Ascending aorta (tissue), 2 donors: ENCODE results near the gene NSD2. TPM values are rescaled to one million over a fixed set of nuclear protein-coding genes. Genes with fewer than 3 reads are reported as not detected.

Source experiments
- DNase-seq, 2 donors: peaks; one replicate each; pipeline ENCODE4 v3.0.0-alpha.2; 2019; ENCODE audit warnings: low spot score in 2 of 2
- H3K27ac ChIP-seq, 2 donors: fragments of 200-600 bp; sonication (generic); one replicate each; pipeline ENCODE4 v1.5.1; 2016 to 2017; ENCODE audit warnings: mild to moderate bottlenecking in 1 of 2
- H3K27me3 ChIP-seq: fragments of 200-600 bp; sonication (generic); one replicate; pipeline ENCODE4 v1.5.1; 2017
- H3K36me3 ChIP-seq, 2 donors: fragments of 200-600 bp; sonication (generic); one replicate each; pipeline ENCODE4 v1.5.1; 2016
- H3K4me1 ChIP-seq, 2 donors: fragments of 200-600 bp; sonication (generic); one replicate each; pipeline ENCODE4 v1.5.1; 2016 to 2017; ENCODE audit warnings: mild to moderate bottlenecking in 1 of 2
- H3K4me3 ChIP-seq, 2 donors: fragments of 200-600 bp; sonication (generic); one replicate each; pipeline ENCODE4 v1.5.1; 2016 to 2017; ENCODE audit warnings: mild to moderate bottlenecking in 1 of 2
- H3K9me3 ChIP-seq, 2 donors: fragments of 200-600 bp; sonication (generic); one replicate each; pipeline ENCODE4 v1.5.1; 2016
- intact Hi-C: fragments of 100-400 bp; cut with DNase I; formaldehyde crosslinking; loops from one replicate; pipeline ENCODE4 v1.15.1; 2023
- total RNA-seq: library from RNA; depleted of rRNA; stranded (reverse); fragments of >200 nt; gene quantifications from one replicate; pipeline ENCODE4 v1.1.0, GENCODE V29; 2016
- TF ChIP-seq, protein P1 (sequence below), 3 experiments: fragments of 200-600 bp in 2 of 3; fragments of 450-650 bp in 1 of 3; sonication (generic) in 2 of 3; IDR thresholded peaks; one replicate each; pipeline ENCODE4 v1.5.1; 2016 to 2019; ENCODE audit warnings: antibody characterized with exemption in 3 of 3, mild to moderate bottlenecking in 1 of 3, moderate library complexity in 1 of 3

NSD2 gene
- total RNA-seq, 1 donor from 2014 or later, result 19.9 TPM

- no peak for DNase-seq
- Histone ChIP-seq H3K27me3 (no peaks in the 10 kb centered on the region), H3K36me3 (peaks cover 9 to 26% of the 10 kb centered on the region in 2 donors), H3K9me3 (no peaks in the 10 kb centered on the region), H3K27ac (no peak overlapping the region), H3K4me3 (no peak overlapping the region), H3K4me1 (no peaks in the 10 kb centered on the region)
- intact Hi-C loops, result no loop called here
- TF ChIP-seq, protein P1, sequence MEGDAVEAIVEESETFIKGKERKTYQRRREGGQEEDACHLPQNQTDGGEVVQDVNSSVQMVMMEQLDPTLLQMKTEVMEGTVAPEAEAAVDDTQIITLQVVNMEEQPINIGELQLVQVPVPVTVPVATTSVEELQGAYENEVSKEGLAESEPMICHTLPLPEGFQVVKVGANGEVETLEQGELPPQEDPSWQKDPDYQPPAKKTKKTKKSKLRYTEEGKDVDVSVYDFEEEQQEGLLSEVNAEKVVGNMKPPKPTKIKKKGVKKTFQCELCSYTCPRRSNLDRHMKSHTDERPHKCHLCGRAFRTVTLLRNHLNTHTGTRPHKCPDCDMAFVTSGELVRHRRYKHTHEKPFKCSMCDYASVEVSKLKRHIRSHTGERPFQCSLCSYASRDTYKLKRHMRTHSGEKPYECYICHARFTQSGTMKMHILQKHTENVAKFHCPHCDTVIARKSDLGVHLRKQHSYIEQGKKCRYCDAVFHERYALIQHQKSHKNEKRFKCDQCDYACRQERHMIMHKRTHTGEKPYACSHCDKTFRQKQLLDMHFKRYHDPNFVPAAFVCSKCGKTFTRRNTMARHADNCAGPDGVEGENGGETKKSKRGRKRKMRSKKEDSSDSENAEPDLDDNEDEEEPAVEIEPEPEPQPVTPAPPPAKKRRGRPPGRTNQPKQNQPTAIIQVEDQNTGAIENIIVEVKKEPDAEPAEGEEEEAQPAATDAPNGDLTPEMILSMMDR (IDR thresholded peaks at IDR 0.05), result no peak
Observed at GRCh38 chr4:1943928-1944327, 72.7 kb downstream of the NSD2 start.

- no peak overlapping the region for H3K27ac ChIP-seq
- no peaks in the 10 kb centered on the region for H3K27me3 ChIP-seq
- no peaks in the 10 kb centered on the region for H3K4me1 ChIP-seq
- H3K36me3 ChIP-seq, result peaks cover 3 to 18% of the 10 kb centered on the region in 2 donors
- TF ChIP-seq, protein P1 (IDR thresholded peaks at IDR 0.05), result no peak
- no peaks in the 10 kb centered on the region for H3K9me3 ChIP-seq
- no peak overlapping the region for H3K4me3 ChIP-seq
- DNase-seq, result no peak
- intact Hi-C loops, result no loop called here
Observed at GRCh38 chr4:1945124-1945895, 74.1 kb downstream of the NSD2 start.

GRCh38 chr4:1945912-1946311 is 74.7 kb downstream of the NSD2 start:
- intact Hi-C loops, result no loop called here
- Histone ChIP-seq H3K4me1 (no peaks in the 10 kb centered on the region), H3K9me3 (no peaks in the 10 kb centered on the region), H3K27ac (no peak overlapping the region), H3K4me3 (no peak overlapping the region), H3K27me3 (no peaks in the 10 kb centered on the region), H3K36me3 (peaks cover 3 to 13% of the 10 kb centered on the region in 2 donors)
- TF ChIP-seq, protein P1 (IDR thresholded peaks at IDR 0.05), result no peak
- DNase-seq, result no peak

- Histone ChIP-seq H3K9me3 (no peaks in the 10 kb centered on the region), H3K4me3 (no peak overlapping the region), H3K27me3 (no peaks in the 10 kb centered on the region), H3K27ac (no peak overlapping the region), H3K36me3 (peaks cover 0 to 15% of the 10 kb centered on the region in 2 donors), H3K4me1 (no peaks in the 10 kb centered on the region)
- no peak for DNase-seq
- TF ChIP-seq, protein P1 (IDR thresholded peaks at IDR 0.05), result no peak
- intact Hi-C loops, result no loop called here
Observed at GRCh38 chr4:1948232-1948631, 77.0 kb downstream of the NSD2 start.

- TF ChIP-seq, protein P1 (IDR thresholded peaks at IDR 0.05), result no peak
- H3K9me3 ChIP-seq, result no peaks in the 10 kb centered on the region
- H3K36me3 ChIP-seq, result peaks cover 0 to 21% of the 10 kb centered on the region in 2 donors
- intact Hi-C loops, result no loop called here
- no peaks in the 10 kb centered on the region for H3K4me1 ChIP-seq
- no peak for DNase-seq
- no peak overlapping the region for H3K4me3 ChIP-seq
- H3K27ac ChIP-seq, result no peak overlapping the region
- H3K27me3 ChIP-seq, result no peaks in the 10 kb centered on the region
Observed at GRCh38 chr4:1948892-1949436, 77.8 kb downstream of the NSD2 start.
